ENCODE data around the gene CDH13. TPM values are rescaled to one million over a fixed set of nuclear protein-coding genes. Genes with fewer than 3 reads are reported as not detected.
A peak's percentile ranks its signal among the peaks of the same experiment; 100 is the strongest.

Gene CDH13
- total and polyA plus RNA-seq, 7 donors: 6.1 to 30.7 (median 22.8) TPM

GRCh38 chr16:83253521-83253920 lies 626.8 kb downstream of the CDH13 start:
- intact Hi-C loops (cut with DNase I): no loop called here

DNA sequence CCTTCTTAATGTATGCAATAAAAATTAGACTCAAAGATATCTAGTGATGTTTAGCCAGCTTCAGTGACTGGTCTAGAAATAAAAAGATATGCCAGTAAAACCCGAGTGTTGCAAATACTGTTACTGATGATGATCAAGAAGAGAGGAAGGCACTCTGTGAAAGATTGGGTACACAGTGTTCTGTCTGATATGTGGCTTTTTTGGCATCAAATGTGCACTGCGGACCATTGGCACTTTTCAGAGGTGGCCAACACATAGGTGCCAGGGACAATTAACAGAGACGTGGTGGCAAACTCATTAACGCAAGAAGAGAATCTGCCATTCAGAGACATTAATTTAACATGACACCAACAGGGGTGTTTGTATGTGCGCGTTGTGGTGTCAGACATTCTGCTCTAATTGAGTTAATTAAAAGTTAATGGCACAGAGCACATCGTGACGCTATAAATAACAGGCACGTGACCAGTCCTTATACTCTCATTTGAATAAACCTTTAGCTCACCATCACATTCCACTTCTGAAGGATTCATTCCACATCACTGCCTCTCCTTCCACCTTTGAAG lies 631.7 kb downstream of the CDH13 start:
- Histone ChIP-seq H3K4me1 (no peaks in the 10 kb centered on the region), H3K4me3 (no peak overlapping the region), H3K9me3 (no peaks in the 10 kb centered on the region), H3K27ac (no peak overlapping the region), H3K27me3 (ENCODE audit: insufficient read depth in 3 of 3, low read length in 2 of 3) (no peaks in the 10 kb centered on the region), H3K36me3 (ENCODE audit: insufficient read depth in 1 of 2, low read depth in 1 of 2) (no peaks in the 10 kb centered on the region)
- ATAC-seq (no peak), DNase-seq (no peak)
- WGBS, 3 donors: 72 to 92% (median 86%) methylated on average over 9 of the region's 9 CpGs
- intact Hi-C loops (cut with DNase I): no loop called here
- TF ChIP-seq, protein P1, sequence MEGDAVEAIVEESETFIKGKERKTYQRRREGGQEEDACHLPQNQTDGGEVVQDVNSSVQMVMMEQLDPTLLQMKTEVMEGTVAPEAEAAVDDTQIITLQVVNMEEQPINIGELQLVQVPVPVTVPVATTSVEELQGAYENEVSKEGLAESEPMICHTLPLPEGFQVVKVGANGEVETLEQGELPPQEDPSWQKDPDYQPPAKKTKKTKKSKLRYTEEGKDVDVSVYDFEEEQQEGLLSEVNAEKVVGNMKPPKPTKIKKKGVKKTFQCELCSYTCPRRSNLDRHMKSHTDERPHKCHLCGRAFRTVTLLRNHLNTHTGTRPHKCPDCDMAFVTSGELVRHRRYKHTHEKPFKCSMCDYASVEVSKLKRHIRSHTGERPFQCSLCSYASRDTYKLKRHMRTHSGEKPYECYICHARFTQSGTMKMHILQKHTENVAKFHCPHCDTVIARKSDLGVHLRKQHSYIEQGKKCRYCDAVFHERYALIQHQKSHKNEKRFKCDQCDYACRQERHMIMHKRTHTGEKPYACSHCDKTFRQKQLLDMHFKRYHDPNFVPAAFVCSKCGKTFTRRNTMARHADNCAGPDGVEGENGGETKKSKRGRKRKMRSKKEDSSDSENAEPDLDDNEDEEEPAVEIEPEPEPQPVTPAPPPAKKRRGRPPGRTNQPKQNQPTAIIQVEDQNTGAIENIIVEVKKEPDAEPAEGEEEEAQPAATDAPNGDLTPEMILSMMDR (IDR thresholded peaks at IDR 0.05): no peak

More at GRCh38 chr16:83253521-83253920, 626.8 kb downstream of the CDH13 start:
- Histone ChIP-seq H3K36me3 (ENCODE audit: insufficient read depth in 1 of 2, low read depth in 1 of 2) (no peaks in the 10 kb centered on the region), H3K4me1 (peaks cover 4% of the 10 kb centered on the region), H3K27me3 (ENCODE audit: insufficient read depth in 3 of 3, low read length in 2 of 3) (no peaks in the 10 kb centered on the region), H3K9me3 (no peaks in the 10 kb centered on the region), H3K27ac (no peak overlapping the region), H3K4me3 (no peak overlapping the region)
- ATAC-seq (no peak), DNase-seq (no peak)
- TF ChIP-seq, protein P1 (IDR thresholded peaks at IDR 0.05): no peak
- WGBS, 3 donors: 64 to 85% (median 76%) methylated on average over 3 of the region's 3 CpGs

DNA sequence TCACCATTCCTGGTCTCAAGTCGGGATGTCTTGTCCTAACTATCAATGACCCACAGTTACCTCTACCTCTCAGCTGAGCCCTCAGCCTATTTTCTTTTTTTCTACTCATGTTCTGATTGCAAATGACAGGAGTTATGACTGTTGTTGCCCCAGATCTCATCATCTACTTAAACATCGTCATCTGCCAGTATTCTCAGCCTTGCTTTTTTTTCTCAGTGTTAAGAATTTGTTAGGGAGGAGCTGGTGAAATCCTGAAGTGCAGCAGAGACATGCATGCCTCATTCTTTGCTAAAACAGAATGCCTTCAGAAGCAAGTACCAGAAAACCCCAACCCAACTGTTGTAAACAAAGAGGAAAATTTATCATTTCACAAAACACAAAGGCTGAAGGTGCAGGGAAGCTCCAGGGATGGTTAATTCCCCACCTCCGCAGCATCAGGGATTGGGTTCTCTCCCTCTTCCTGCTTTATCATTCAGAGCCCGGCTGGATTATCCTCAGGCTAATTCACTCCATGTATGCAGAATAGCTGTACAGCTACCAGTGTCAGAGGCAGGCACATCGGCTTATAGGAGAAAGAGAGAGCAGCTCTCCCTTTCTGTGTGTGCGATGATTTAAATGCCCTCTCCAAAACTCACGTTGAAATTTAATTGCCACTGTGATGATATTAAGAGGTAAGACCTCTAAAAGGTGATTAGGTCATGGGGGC lies 640.2 kb downstream of the CDH13 start:
- WGBS, 3 donors: 88 to 91% (median 88%) methylated on average over 7 of the region's 7 CpGs
- ATAC-seq (no peak), DNase-seq (no peak)
- no peak overlapping the region for H3K4me3 ChIP-seq
- intact Hi-C loops (cut with DNase I): no loop called here
- no peaks in the 10 kb centered on the region for H3K36me3 ChIP-seq (ENCODE audit: insufficient read depth in 1 of 2, low read depth in 1 of 2)
- TF ChIP-seq, protein P1 (IDR thresholded peaks at IDR 0.05): no peak
- H3K27me3 ChIP-seq (ENCODE audit: insufficient read depth in 3 of 3, low read length in 2 of 3): no peaks in the 10 kb centered on the region
- H3K9me3 ChIP-seq: no peaks in the 10 kb centered on the region
- H3K27ac ChIP-seq: no peak overlapping the region
- peaks cover 1% of the 10 kb centered on the region for H3K4me1 ChIP-seq

- H3K27me3 ChIP-seq (ENCODE audit: insufficient read depth in 3 of 3, low read length in 2 of 3): no peaks in the 10 kb centered on the region
- WGBS, 3 donors: 34 to 41% (median 35%) methylated on average over 3 of the region's 3 CpGs
- ATAC-seq: peak in 3 of 4 donors; percentile 44 to 80 (median 74)
- TF ChIP-seq, protein P1 (IDR thresholded peaks at IDR 0.05): no peak
- no peak overlapping the region for H3K4me3 ChIP-seq
- intact Hi-C loops (cut with DNase I): no loop called here
- DNase-seq: no peak
- peaks cover 3% of the 10 kb centered on the region for H3K4me1 ChIP-seq
- no peaks in the 10 kb centered on the region for H3K9me3 ChIP-seq
- no peaks in the 10 kb centered on the region for H3K36me3 ChIP-seq (ENCODE audit: insufficient read depth in 1 of 2, low read depth in 1 of 2)
- H3K27ac ChIP-seq: no peak overlapping the region
Measured at GRCh38 chr16:83268169-83268568, 641.4 kb downstream of the CDH13 start.

All from psoas muscle (tissue), 8 donors.